HUDEP-2 (cell line): ENCODE data around the gene PSMG4.

Source experiments
- DNase-seq, 76 experiments: peaks; one replicate each; lab custom pipeline; 2025; ENCODE audit not compliant: unreplicated experiment in 76 of 76; lab: John Stamatoyannopoulos, UW

PSMG4 gene

DNA sequence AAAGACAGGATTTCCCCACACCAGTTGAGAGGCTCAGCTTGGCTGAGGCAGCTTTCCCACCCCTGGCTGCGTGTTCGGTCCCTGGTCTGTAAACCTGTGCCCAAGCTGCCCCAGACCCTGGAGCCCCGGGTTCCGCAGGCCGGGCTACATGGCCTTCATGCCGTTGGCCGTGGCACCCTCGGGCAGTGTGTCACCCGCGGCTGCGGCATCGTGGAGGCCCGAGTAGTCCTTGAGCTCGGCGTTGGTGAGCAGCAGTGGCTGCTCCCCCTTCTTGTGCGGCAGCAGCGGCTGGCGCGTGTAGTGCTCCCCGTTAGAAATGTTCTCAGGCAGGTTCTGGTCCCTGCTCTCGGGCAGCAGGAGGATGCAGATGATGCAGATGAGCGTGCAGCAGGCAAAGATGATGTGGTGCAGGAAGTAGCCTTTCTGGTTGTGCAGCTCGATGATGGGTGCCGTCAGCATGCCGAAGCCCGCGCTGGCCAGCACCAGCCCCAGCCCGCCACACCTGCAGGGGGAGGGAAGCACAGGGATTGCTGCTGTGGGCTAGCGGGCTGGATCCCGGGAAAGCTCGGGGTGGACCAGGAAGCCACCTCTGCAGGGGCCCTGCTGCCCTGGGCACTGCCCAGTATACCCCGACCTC, 14.3 kb downstream of the PSMG4 start:
- DNase-seq = no peak

DNA sequence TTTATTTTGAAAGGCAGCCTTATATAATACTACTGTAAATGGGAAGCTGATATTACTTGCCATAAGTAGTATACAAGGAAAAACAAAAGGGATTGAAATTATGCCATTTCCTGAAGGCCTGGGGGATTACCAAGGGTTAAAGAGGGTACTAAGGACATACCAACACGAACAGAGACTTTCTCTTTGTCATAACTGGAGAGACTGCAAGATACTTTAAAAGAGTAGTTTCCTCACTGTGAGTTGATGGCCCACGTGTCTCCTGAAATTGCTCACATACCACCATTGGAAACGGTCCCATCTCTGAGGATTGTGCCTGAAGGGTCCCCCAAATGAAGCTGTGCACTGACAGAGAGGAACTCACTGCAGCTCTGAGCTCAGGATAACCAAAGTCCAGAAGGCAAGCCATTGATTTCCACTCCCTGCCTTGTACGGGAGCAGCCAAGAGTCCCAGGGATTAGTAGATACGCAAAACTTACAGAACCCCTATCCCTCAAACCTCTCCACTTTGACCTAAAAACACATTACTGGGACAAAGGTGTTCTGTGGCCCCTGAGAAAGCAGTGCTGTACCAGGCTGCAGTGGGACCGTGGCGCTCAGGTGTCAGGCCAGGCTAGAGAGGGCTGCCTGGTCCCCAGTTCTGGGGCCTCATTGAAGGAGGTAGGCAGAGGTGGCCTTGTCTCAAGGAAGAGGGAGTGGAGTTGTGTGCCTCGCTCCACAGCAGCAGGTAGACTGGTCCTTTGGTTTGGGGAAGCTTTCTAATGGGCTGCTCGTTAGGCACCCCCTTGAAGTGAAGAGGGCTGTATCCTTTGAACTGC, 15.2 kb downstream of the PSMG4 start:
- DNase-seq = no peak

DNA sequence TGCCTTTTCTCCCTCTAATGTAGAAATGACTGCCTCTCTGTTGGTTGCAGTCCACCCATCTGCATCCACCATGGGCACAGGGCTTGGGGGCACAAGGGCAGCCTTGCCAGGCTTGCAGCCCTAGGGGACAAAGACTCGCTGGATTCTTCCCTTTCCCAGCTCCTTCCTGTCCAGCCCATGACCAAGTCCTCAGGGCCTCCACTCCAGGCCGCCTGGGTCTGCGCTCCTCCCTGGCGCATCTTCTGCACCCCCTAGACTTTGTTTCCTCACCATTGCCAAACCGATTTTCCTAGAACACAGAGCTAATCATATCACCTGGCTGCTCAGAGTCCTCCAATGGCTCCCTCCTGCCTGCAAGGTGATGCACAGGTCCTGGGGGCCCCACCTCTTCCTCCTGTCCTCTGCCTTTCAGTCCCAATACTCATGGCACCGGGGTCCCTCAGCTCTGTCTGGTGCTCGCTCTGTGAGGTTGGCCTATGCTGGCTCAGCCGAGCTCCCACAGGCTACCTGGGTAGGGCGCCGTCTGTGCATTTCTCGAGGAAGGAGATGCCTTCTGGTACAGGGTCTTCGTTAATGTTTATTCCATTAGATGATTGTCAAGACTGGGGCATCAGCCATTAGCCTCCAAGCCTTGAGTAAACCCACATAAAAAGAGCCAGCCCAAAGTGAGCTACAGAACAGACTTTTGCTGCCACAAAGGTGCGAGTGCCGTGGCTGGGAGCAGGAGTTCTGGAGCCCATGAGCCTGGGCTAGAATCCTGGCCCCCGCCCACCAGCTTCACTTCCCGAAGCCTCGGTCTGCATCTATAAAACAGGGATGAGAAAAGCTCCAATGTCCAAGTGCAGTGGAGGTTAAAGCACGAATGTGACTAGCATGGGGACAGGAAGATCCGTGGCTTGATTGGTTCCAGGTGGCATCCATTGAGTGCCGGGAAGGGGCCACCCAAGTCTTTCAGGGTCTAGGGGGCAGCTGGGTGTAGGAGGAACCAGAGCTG, 17.7 kb downstream of the PSMG4 start:
- DNase-seq = no peak

DNA sequence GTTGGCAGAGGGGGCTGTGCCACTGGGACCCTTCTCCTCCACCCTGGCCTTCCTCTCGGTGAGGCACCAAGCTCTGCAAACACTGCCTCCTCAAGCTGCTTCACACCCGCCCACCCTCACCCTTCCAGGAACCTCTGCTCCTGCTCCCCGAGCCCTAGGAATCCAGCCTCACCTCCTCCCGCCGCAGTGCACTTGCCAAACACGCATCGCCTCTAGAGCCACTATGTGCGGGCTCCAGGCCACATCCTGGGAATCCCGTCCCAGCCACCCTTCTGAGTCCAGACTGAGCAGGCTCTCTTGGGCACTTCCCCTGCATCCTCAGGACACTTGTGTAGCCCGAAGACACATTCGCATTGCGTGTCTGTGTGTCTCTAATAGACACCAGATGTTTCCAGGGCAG, 18.5 kb downstream of the PSMG4 start:
- no peak for DNase-seq

DNA sequence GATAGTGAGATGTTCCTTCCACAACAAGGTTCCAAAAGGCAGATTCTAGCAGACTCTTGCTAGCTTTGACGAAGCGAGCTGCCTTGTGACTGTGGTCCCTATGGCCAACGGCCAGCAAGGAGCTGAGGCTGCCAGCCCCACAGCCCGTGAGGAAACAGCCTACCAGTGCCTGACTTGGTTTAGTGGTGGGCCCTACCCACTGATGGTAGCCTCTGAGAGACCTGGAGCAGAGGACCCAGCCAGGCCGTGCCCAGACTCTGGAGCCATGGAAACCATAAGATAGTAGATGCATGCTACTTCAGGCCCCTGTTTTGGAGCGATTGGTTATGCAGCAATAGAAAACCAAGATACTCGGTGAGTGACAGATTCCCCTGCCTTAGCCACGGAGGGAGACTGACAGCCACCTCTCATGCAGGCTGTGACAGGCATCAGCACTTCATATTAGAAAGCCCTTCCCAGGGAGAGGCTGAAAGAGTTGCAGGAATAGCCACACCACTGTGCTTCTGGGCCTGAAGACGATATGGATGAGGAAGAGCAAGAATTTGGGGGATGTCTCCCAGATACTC, 19.2 kb downstream of the PSMG4 start:
- no peak for DNase-seq

DNA sequence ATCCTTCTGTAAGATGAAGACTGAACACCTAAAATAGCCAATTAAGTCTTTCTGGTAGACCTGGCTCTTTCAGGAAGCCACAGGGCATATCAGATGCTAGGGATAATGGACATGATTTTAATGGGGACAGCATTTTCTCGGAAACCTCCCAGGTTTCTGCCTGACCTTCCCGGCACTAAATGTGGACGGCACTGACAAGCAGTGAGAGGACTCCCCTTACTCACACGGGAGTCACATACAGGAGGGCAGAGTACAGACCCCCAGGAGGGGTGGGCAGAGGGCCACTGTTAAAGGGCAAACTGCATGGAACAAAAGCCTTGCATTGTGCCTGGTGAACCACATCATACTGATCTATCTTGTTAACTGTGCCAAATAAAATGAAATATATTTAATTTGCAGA, 19.9 kb downstream of the PSMG4 start:
- no peak for DNase-seq

DNA sequence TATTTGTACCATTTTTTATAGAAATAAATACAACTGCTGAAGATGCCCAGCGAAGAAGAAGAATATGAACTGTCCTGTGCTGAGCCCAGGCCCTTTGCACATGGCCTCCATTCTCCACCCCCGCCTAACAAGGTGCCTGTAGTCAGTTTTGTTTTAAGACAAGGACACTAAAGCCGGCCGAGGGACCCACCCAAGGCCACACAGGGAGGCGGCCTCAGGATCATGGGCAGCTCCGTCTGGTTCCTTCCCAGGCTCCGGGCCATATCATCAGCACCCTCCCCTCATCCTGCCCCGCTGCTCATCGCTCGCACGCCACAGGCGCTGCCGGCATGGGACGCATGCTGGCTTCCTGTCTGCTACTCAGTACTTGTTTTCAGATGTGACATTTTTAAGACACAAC, 21.3 kb downstream of the PSMG4 start:
- DNase-seq = no peak

DNA sequence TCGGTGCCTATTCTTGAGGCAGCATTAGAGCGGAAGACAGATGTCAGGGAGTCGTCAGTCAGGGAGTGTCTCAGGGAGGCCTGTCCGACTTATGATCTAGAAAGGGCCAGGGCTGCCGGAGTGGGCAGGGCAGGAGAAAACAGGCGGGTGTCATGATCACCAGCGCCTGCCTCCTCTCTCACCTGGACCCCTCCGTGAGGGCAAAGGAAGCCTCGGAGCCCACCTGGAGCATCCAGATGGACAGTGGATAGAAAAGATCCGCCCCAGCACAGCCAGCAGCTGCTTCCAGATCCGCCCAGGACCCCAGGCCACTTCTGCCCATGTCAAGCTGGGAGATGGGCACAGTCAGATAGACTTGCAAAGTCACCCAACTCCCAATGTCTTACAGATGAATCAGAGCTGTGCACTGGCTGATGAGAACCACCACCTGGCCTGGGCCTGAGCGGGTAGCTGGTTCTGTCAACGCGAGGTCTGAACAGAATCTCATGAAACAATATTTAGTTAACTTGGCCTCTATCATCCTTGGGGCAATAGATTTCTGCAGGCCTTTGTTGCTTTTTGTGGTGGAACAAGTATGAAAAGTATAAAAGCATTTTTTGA, 22.2 kb downstream of the PSMG4 start:
- no peak for DNase-seq

DNA sequence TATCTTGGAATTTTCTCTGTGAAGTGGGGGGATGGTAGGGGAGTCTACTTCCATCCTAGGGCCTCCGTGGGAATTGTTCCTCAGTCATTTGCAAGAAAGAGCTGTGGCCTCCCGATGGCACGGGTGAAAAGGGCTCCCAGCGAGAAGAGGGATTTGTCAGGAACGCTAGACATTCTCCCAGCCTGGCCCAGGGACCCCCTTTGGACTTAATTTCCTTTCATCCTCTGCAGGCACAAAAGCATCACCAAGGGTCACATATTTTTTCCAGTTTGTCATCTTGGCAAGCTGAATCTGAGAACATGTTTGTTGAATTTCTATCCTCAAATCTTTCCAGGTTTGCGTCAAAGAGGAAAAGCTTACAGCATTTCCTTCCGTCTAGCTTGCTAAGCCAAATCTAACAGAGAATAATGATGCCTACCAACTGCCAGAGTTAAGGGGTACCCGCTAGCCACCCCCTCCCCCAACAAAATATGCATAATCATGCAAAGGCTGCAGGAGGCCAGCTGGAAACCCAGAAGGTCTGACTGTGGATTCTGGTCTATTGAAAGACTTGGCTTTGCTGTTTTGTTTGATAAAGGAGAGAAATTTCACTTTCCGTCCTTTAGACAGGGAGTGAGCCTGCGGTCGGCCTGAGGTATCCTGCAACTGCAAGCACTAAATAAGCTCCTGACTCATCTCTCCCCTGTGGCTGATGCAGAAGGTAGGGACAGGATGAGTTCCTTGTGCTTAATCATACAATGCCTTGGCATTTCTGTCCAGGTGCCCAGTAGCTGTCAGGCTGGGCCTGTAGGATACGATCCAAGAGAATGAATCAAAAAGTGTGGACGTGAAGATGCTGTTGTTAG, 23.1 kb downstream of the PSMG4 start:
- DNase-seq = no peak

DNA sequence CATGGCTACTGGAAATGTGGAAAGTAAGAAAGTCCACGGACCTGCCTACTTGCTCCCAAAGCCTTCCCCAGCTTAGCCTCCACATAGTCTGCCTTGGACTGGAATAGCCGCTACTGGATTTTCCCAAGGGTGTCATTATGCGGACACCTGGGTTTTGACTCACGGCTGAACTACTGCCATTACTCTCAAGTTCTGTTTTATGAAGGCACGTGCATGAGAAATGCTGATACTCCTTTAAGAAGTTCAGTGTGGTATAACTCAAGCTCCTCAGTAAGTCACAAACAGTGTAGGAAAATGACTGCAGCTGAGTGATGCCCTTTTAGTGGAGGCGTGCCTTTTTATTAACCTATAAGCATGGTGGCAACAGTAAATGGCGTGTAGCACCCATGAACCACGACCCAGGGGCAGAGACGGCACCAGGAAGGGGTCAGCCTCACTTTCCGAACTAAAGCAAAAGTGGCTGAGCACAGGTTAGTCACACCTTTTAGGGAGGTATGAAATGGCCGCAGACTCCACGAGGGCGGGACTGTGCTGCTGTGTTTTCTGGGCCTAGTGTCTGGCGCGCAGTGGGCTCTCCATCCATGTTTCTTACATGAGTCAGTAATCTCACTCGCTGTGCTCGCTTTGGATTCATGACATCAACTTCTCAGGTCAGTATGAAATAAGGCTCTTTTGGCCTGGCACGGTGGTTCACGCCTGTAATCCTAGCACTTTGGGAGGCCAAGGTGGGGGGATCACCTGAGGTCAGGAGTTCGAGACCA, 23.9 kb downstream of the PSMG4 start:
- no peak for DNase-seq

DNA sequence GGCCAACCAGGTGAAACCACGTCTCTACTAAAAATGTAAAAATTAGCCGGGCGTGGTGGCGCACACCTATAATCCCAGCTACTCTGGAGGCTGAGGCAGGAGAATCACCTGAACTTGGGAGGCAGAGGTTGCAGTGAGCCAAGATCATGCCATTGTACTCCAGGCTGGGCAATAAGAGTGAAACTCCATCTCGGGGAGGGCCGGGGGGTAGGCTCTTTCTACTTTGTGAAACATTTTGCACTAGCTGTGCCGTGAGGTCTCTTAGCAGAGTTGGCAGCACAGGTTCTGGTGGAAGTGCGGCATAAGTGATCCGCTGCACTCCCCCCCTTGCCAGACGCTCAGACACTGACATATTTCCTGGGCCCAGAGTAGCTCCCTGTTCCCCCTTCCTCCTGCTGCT, 24.5 kb downstream of the PSMG4 start:
- DNase-seq = no peak

DNA sequence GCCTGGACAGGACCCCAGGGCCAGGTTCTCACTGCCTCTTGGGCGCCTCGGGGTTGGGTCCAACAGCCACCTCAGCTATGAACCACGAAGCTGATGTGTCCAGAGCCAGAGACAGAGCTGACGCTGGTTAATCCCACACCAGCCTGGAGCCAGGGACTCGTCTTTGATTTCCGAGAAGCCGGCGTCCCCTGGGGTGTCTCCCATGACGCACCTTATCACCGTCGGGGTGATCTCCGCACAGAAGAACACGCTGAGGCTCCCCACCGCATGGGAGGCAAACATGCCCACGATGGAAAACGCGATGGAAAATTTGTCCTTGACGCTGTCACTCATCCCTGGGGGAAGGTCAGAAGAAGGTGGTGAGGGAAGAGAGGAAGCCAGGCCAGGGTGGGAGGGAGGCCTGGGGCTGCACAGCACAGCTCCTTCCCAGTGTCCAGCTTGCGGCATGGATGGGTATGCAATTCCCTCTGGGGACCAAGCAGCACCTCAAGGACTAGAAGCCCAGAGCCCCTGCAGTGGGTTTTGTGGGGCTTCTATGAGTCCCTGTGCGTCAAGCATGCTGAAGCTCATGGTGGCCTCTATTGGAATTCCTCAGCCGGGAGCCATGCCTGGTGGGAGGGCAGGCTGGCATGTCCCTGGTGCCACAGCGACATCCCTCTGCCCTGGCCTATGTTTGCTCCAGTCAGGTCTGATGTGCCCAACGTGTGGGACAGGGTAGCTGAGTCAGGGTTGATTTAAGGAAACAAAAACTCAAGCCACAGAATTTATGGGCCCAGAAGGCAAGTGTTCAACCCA, 25.1 kb downstream of the PSMG4 start:
- DNase-seq = no peak

DNA sequence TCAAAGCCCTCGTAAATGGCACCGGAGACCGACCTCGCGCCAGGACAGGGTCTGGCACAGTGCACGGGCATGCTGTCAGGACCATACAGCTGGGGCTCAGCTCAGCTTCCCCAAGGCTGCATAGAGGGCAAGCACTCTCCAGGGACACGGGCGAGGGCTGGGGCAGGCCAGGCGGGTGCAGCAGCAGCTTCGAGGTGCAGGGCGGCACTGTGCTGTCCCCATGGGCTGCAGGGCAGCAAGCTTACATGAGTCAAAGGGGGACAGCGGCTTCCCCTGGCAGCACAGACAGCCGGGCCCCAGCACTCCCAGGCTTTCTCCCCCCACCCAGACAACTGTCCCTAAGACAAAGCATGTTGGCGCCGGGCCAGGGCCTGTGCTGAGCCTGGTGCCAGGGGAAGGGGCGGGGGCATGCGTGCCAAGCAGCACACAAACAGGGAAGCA, 25.7 kb downstream of the PSMG4 start:
- DNase-seq = peak in 3 of 76 experiments; percentile 19 to 22 (median 20)

DNA sequence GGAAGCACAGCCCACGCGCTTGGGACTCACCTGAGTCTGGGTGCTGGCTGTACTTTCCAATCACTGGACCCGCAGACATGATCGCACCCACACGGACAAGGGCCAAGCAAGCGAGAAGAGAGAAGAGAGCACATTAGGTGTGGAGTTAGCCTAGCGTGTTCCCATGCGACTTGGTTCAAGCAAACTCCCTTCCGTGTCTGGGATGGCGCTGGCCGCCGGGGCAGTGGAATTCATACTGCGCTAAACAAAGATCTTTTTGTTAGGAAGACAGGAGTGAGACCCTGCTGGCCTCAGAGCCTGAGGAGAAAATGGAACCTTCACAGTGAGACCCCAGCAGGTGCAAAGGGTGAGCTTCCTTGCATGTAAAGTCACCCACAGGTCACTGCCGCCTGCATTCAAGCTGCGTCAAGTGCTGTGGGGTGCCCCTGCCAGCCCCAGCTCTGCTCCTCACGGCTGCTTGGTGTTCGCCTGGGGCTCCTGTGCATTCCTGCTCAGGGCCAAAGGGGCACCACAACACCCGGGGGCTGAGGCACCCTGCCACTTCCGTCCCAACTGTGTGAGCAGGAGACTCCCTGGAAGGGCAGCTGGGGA, 26.4 kb downstream of the PSMG4 start:
- DNase-seq = no peak

DNA sequence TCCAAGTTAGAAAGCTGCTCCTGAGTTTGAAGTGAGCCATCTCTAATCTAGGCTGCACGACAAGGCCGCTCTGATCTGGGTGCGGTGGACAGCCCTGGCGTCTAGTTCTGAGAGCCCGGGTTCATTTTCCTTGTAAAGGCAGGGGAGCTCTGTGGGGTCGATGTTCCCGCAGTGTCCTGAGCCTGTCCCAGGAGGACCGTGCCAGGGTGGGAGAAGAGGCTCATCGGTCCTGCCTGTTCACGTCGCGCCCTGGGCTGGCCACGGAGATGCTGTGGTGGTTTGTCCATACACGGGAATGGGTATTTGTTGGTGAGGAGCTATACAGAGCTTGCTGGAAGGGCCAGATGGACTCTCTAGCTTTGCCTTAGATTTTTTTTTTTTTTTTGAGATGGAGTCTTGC, 27.0 kb downstream of the PSMG4 start:
- DNase-seq = no peak

DNA sequence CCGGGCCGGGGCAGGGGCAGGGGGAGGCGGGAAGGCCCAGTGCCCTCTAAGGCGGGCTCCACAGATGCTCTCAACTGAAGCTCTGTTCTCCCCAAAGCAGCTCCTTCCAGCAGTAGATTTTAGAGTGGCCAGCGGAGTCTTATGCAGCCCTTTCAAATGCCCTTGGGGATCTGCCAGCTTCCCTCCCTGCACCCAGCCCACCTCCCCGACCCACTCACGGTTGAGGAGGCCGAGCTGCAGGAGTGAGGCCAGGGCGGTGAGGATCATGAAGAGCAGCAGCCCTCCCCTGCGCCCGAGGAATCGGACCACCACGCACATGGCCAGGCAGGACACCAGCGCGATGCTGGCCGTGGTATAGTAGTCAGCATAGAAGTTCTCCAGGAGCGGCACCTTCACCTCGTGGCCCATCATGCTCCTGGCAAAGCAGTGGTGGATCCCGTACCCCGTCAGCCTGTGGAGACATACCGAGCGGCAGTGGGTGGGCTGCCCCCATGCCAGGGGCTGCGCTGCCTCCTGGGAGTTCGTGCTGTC, 28.0 kb downstream of the PSMG4 start:
- DNase-seq = peak in 2 of 76 experiments; percentile 20 to 29

DNA sequence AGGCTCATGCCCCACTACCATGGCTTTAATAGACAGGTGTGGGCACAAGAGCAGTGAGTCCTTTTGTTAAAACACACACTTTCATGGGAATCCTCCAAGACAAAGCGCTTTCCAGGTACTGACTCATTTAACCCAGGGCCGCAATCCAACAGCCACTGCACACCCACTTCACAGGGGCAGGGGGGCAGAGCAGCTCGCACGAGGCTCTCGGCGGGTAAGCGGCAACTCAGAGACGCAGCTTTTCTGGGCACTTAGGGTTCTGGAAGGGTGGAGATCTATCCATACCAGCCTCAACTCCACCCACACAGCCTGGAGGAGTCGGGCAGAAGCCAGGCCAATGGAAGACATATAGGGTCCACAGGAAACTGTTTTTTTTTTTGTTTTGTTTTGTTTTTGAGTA, 28.6 kb downstream of the PSMG4 start:
- peak in 5 of 76 experiments; percentile 10 to 24 (median 22) for DNase-seq
